SK-N-SH (cell line): ENCODE data around the gene TIA1. TPM values are rescaled to one million over a fixed set of nuclear protein-coding genes. Genes with fewer than 3 reads are reported as not detected.
"Not testable (repeated sequence)": the region's sequence is repeated elsewhere in the genome, so short reads cannot be mapped to it uniquely, and the experiment has no call there.

Source experiments
- CTCF ChIA-PET: fragments of 300-600, 350-600 bp; formaldehyde crosslinking; extraction: SDS; loops from one replicate; lab custom pipeline; 2021; lab: Yijun Ruan, JAX
- POLR2A ChIA-PET: fragments of 350-600 bp; sonication (Branson Sonifier 250); formaldehyde crosslinking; extraction: SDS; loops from one replicate; lab custom pipeline; 2020; ENCODE audit warnings: antibody characterized with exemption, inconsistent platforms; lab: Yijun Ruan, JAX
- DNase-seq: peaks from one replicate; pipeline ENCODE4 v3.0.0; 2012
- H2AFZ ChIP-seq: fragments of 200-600 bp; sonication (generic); 2 replicates; pipeline ENCODE4 v1.8.1; 2016; ENCODE audit warnings: antibody characterized with exemption, mild to moderate bottlenecking, low read depth
- H3F3A ChIP-seq: fragments of 200-600 bp; sonication (generic); replicated peaks from 2 replicates; pipeline ENCODE3; 2016; ENCODE audit warnings: antibody characterized with exemption, mild to moderate bottlenecking; ENCODE audit not compliant: insufficient read depth
- H3K27ac ChIP-seq, 2 experiments: fragments of 200-500 bp in 1 of 2; fragments of 200-600 bp in 1 of 2; sonication (Bioruptor generic) in 1 of 2; sonication (generic), shearing (Covaris generic) in 1 of 2; 2 replicates each; pipeline versions ENCODE4 v1.5.1 to v1.6.1; 2014 to 2016; ENCODE audit warnings: low read depth in 2 of 2, inconsistent platforms in 1 of 2, low read length in 1 of 2, mild to moderate bottlenecking in 1 of 2, mixed read lengths in 1 of 2
- H3K27me3 ChIP-seq: fragments of 200-600 bp; sonication (generic), shearing (Covaris generic); 2 replicates; pipeline ENCODE4 v1.6.1; 2016; ENCODE audit warnings: mixed run types; ENCODE audit not compliant: insufficient read depth
- H3K36me3 ChIP-seq, 2 experiments: fragments of 200-500 bp in 1 of 2; fragments of 200-600 bp in 1 of 2; sonication (Bioruptor generic) in 1 of 2; sonication (generic) in 1 of 2; replicated peaks in 1 of 2; 2 replicates each; pipeline versions ENCODE3 to v1.5.1; 2014 to 2016; ENCODE audit warnings: low read length in 1 of 2, mild to moderate bottlenecking in 1 of 2; ENCODE audit not compliant: insufficient read depth in 2 of 2, control insufficient read depth in 1 of 2
- H3K4me1 ChIP-seq, 2 experiments: fragments of 200-500 bp in 1 of 2; fragments of 200-600 bp in 1 of 2; sonication (Bioruptor generic) in 1 of 2; sonication (generic), shearing (Covaris generic) in 1 of 2; 2 replicates each; pipeline versions ENCODE4 v1.5.1 to v1.6.1; 2014 to 2016; ENCODE audit warnings: low read depth in 1 of 2, low read length in 1 of 2, mixed run types in 1 of 2; ENCODE audit not compliant: insufficient read depth in 2 of 2, control insufficient read depth in 1 of 2
- H3K4me2 ChIP-seq: fragments of 200-600 bp; sonication (generic), shearing (Covaris generic); 2 replicates; pipeline ENCODE4 v1.6.1; 2017; ENCODE audit warnings: mixed run types
- H3K4me3 ChIP-seq, 2 experiments: fragments of 200-500 bp in 1 of 2; fragments of 200-600 bp in 1 of 2; sonication (Bioruptor generic) in 1 of 2; sonication (generic), shearing (Covaris generic) in 1 of 2; 2 replicates each; pipeline versions ENCODE4 v1.5.1 to v1.8.1; 2014 to 2016; ENCODE audit warnings: low read depth in 2 of 2, inconsistent platforms in 1 of 2, low read length in 1 of 2, mild to moderate bottlenecking in 1 of 2, mixed read lengths in 1 of 2, moderate library complexity in 1 of 2
- H3K79me2 ChIP-seq: fragments of 200-600 bp; sonication (generic); 2 replicates; pipeline ENCODE4 v1.8.1; 2017; ENCODE audit warnings: mild to moderate bottlenecking; ENCODE audit not compliant: insufficient read depth
- H3K9ac ChIP-seq: fragments of 200-600 bp; sonication (generic); 2 replicates; pipeline ENCODE4 v1.6.1; 2017; ENCODE audit warnings: mixed run types
- H3K9me2 ChIP-seq: fragments of 200-600 bp; sonication (generic); 2 replicates; pipeline ENCODE4 v1.6.1; 2017; ENCODE audit warnings: mixed run types
- H3K9me3 ChIP-seq: fragments of 200-600 bp; sonication (generic); 2 replicates; pipeline ENCODE4 v1.6.1; 2017; ENCODE audit warnings: mixed run types, mild to moderate bottlenecking, moderate library complexity
- H4K20me1 ChIP-seq: fragments of 200-600 bp; sonication (generic); 2 replicates; pipeline ENCODE4 v1.6.1; 2017; ENCODE audit warnings: mild to moderate bottlenecking, mixed run types; ENCODE audit not compliant: insufficient read depth
- CHD2 ChIP-seq: fragments of 150-350 bp; IDR thresholded peaks from 2 replicates; pipeline ENCODE4 v1.6.1; 2018; ENCODE audit warnings: low read length; ENCODE audit not compliant: partially characterized antibody
- FOXM1 ChIP-seq: IDR thresholded peaks from 2 replicates; pipeline ENCODE4 v1.4.0; 2012; ENCODE audit warnings: low read depth, mild to moderate bottlenecking
- MEF2A ChIP-seq: IDR thresholded peaks from 2 replicates; pipeline ENCODE4 v1.4.0; 2012; ENCODE audit warnings: low read depth, borderline replicate concordance
- NFIC ChIP-seq: IDR thresholded peaks from 2 replicates; pipeline ENCODE4 v1.4.0; 2012; ENCODE audit warnings: borderline replicate concordance
- NRF1 ChIP-seq: IDR thresholded peaks from 2 replicates; pipeline ENCODE4 v1.6.1; 2012; ENCODE audit warnings: low read depth, mild to moderate bottlenecking, low read length
- POLR2AphosphoS5 ChIP-seq: IDR thresholded peaks from 2 replicates; pipeline ENCODE4 v1.6.1; 2012; ENCODE audit warnings: low read depth, low read length
- RAD21 ChIP-seq: IDR thresholded peaks from 2 replicates; pipeline ENCODE4 v1.6.1; 2012; ENCODE audit warnings: mild to moderate bottlenecking, low read length
- RCOR1 ChIP-seq: fragments of 150-350 bp; IDR thresholded peaks from 2 replicates; pipeline ENCODE4 v1.6.1; 2017; ENCODE audit warnings: antibody characterized with exemption, low read length
- RXRA ChIP-seq: IDR thresholded peaks from 2 replicates; pipeline ENCODE4 v1.4.0; 2012; ENCODE audit warnings: low read depth, mild to moderate bottlenecking, borderline replicate concordance
- SIN3A ChIP-seq: IDR thresholded peaks from 2 replicates; pipeline ENCODE4 v1.6.1; 2012; ENCODE audit warnings: low read depth, mild to moderate bottlenecking, low read length, moderate library complexity, borderline replicate concordance
- SMC3 ChIP-seq: IDR thresholded peaks from 2 replicates; pipeline ENCODE4 v1.6.1; 2012; ENCODE audit warnings: low read depth, low read length, improper control_type of control experiment
- TAF1 ChIP-seq: IDR thresholded peaks from 2 replicates; pipeline ENCODE4 v1.6.1; 2012; ENCODE audit warnings: low read depth, mild to moderate bottlenecking, low read length, moderate library complexity, borderline replicate concordance
- TEAD4 ChIP-seq: IDR thresholded peaks from 2 replicates; pipeline ENCODE4 v1.4.0; 2012; ENCODE audit warnings: mild to moderate bottlenecking, borderline replicate concordance; ENCODE audit not compliant: insufficient read depth
- YY1 ChIP-seq: IDR thresholded peaks from 2 replicates; pipeline ENCODE4 v1.4.0; 2012; ENCODE audit warnings: low read depth, mild to moderate bottlenecking
- WGBS: methylation state at CpG from one replicate; pipeline ENCODE4 v1.1.6; 2017; ENCODE audit warnings: low lambda C conversion rate; 5-methylcytosine and 5-hydroxymethylcytosine counted together
- polyA plus RNA-seq, 3 experiments: library from polyadenylated mRNA; depleted of rRNA; stranded (reverse); fragments of >200 nt; gene quantifications; 2 replicates each; pipeline ENCODE4 v1.2.3, GENCODE V29; 2012
- TF ChIP-seq, protein P1 (sequence below): IDR thresholded peaks from 2 replicates; pipeline ENCODE4 v1.4.0; 2012; ENCODE audit warnings: low read depth
- TF ChIP-seq, protein P2 (sequence below): IDR thresholded peaks from 2 replicates; pipeline ENCODE4; 2012
- TF ChIP-seq, protein P3 (sequence below): fragments of 150-350 bp; IDR thresholded peaks from 2 replicates; pipeline ENCODE4 v1.6.1; 2017; ENCODE audit warnings: antibody characterized with exemption, low read length, low read depth, borderline replicate concordance
- TF ChIP-seq, protein P4 (sequence below): IDR thresholded peaks from 2 replicates; pipeline ENCODE4 v1.4.0; 2012; ENCODE audit warnings: low read depth, borderline replicate concordance

Gene TIA1, protein sequence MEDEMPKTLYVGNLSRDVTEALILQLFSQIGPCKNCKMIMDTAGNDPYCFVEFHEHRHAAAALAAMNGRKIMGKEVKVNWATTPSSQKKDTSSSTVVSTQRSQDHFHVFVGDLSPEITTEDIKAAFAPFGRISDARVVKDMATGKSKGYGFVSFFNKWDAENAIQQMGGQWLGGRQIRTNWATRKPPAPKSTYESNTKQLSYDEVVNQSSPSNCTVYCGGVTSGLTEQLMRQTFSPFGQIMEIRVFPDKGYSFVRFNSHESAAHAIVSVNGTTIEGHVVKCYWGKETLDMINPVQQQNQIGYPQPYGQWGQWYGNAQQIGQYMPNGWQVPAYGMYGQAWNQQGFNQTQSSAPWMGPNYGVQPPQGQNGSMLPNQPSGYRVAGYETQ
- polyA plus RNA-seq (2012; rRNA removed), result 77.7 and 98.0 TPM in 2 replicates
- polyA plus RNA-seq (2012; cell fraction: cytosol; rRNA removed), result 45.2 and 48.0 TPM in 2 replicates
- 384 and 536 TPM in 2 replicates for polyA plus RNA-seq (2012; cell fraction: nucleus; rRNA removed)

DNA sequence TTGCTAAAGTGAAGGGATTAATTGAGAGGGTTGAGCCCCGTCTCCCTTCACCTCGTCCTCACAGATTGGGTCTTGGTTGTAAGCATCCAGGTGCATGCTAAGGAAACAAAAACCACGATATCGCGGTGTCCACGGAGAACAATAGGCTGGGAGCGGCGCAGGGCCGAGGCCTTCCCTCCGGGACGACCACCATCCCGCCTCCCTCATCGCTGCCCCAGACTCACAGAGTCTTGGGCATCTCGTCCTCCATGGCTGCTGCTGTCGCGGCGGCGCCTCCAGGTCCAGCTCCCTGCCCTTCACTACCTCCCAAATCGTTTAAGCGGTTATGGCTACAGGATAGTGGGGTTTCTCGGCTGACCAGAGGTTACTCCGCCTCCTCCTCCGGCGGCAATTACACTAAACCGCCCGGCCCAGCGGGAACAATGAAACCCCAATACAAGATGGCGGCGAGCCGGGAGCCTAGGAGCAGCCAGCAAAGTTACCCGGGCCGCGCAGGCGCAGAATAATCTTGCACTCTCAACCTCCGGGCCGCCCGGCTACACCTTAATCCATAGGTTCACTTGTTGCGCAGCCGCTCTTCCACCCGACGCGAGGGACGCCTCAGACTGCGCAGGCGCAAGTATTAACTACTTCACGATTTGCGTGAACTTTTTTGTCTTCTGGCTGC is at the start of gene TIA1:
TSS of gene TIA1 (minus strand) at position 448 of the 667 bp plus-strand sequence. CDS start at position 250, 198 bp downstream.
- Histone ChIP-seq H2AFZ (peak within 1 kb of the TSS; percentile 76), H4K20me1 (peaks cover 37% of the 10 kb centered on the region), H3K4me2 (peak within 1 kb of the TSS; percentile 73), H3K9me2 (no peaks in the 10 kb centered on the region), H3K4me1 (peaks cover 5 to 11% of the 10 kb centered on the region in 2 experiments; a peak in 2 of 4 replicates), H3F3A (peaks cover 24% of the 10 kb centered on the region), H3K36me3 (peaks cover 0 to 15% of the 10 kb centered on the region in 2 experiments), H3K79me2 (peaks cover 51% of the 10 kb centered on the region), H3K27me3 (no peaks in the 10 kb centered on the region), H3K9me3 (no peaks in the 10 kb centered on the region), H3K27ac (peak within 1 kb of the TSS; percentile 97 to 99), H3K9ac (peak within 1 kb of the TSS; percentile 100), H3K4me3 (peak within 1 kb of the TSS; percentile 78 to 85)
- peak; percentile 93 for DNase-seq
- ChIA-PET POLR2A (interaction anchor here (2.3 to 2.4 kb wide), 2 partner anchors 9 to 46 kb away, joined by 8 to 9 read pairs; partner anchors contain the start of genes PCYOX1 and SNRPG), CTCF (no interaction called here)
- 2% methylated on average over 28 of the region's 47 CpGs for WGBS
- no peak for TF ChIP-seq MEF2A
- peak; percentile 98 for TF ChIP-seq NRF1
- no peak; the same call in 1 of the 2 replicates for TF ChIP-seq RCOR1
- TF ChIP-seq SMC3, result no peak
- TF ChIP-seq, protein P1, sequence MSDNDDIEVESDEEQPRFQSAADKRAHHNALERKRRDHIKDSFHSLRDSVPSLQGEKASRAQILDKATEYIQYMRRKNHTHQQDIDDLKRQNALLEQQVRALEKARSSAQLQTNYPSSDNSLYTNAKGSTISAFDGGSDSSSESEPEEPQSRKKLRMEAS, result peak; percentile 37; the same call in 1 of the 2 replicates
- TF ChIP-seq POLR2AphosphoS5, result peak; percentile 96
- TF ChIP-seq FOXM1, result no peak
- peak; percentile 96 for TF ChIP-seq YY1
- TF ChIP-seq, protein P2, sequence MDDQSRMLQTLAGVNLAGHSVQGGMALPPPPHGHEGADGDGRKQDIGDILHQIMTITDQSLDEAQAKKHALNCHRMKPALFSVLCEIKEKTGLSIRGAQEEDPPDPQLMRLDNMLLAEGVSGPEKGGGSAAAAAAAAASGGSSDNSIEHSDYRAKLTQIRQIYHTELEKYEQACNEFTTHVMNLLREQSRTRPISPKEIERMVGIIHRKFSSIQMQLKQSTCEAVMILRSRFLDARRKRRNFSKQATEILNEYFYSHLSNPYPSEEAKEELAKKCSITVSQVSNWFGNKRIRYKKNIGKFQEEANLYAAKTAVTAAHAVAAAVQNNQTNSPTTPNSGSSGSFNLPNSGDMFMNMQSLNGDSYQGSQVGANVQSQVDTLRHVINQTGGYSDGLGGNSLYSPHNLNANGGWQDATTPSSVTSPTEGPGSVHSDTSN, result no peak
- peak; percentile 76; the same call in 1 of the 2 replicates for TF ChIP-seq SIN3A
- 0 out of 2 replicates have a peak, but pooled peaks have one; percentile 4 for TF ChIP-seq NFIC
- no peak for TF ChIP-seq RAD21
- TF ChIP-seq, protein P3, sequence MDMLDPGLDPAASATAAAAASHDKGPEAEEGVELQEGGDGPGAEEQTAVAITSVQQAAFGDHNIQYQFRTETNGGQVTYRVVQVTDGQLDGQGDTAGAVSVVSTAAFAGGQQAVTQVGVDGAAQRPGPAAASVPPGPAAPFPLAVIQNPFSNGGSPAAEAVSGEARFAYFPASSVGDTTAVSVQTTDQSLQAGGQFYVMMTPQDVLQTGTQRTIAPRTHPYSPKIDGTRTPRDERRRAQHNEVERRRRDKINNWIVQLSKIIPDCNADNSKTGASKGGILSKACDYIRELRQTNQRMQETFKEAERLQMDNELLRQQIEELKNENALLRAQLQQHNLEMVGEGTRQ, result no peak
- TF ChIP-seq CHD2, result no peak
- no peak for TF ChIP-seq RXRA
- TF ChIP-seq, protein P4, sequence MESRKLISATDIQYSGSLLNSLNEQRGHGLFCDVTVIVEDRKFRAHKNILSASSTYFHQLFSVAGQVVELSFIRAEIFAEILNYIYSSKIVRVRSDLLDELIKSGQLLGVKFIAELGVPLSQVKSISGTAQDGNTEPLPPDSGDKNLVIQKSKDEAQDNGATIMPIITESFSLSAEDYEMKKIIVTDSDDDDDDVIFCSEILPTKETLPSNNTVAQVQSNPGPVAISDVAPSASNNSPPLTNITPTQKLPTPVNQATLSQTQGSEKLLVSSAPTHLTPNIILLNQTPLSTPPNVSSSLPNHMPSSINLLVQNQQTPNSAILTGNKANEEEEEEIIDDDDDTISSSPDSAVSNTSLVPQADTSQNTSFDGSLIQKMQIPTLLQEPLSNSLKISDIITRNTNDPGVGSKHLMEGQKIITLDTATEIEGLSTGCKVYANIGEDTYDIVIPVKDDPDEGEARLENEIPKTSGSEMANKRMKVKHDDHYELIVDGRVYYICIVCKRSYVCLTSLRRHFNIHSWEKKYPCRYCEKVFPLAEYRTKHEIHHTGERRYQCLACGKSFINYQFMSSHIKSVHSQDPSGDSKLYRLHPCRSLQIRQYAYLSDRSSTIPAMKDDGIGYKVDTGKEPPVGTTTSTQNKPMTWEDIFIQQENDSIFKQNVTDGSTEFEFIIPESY, result no peak
- TF ChIP-seq TAF1, result peak; percentile 90
- no peak for TF ChIP-seq TEAD4

DNA sequence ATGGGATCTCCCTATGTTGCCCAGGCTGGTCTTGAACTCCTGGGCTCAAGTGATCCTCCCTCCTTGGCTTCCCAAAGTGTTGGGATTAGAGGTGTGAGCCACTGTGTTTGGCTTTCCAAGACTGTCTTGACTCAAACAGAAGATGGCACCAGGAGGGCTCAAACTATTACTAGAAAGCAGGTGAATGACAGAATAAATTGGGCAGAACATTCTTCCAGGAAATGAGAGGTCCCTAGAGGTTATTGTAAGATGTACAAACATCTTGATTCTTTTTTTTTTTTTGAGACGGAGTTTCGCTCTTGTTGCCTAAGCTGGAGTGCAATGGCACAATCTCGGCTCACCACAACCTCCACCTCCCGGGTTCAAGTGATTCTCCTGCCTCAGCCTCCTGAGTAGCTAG is 49.4 kb upstream of the TIA1 start:
- H3K4me1 ChIP-seq, H3K4me3 ChIP-seq, POLR2A ChIA-PET, H2AFZ ChIP-seq, H3K27ac ChIP-seq, H4K20me1 ChIP-seq, H3K9me2 ChIP-seq, DNase-seq, H3K27me3 ChIP-seq, H3K9me3 ChIP-seq, H3K4me2 ChIP-seq, H3K9ac ChIP-seq: not testable (repeated sequence)
- WGBS, result 98% methylated on average over 4 of the region's 4 CpGs
- CTCF ChIA-PET, result interaction anchor here (9.2 kb wide), 1 partner anchor 319 kb away, joined by 134 read pairs; no protein-coding TSS in a partner anchor
- peaks cover 20% of the 10 kb centered on the region for H3K79me2 ChIP-seq
- peaks cover 36% of the 10 kb centered on the region for H3F3A ChIP-seq
- peaks cover 7 to 27% of the 10 kb centered on the region in 2 experiments for H3K36me3 ChIP-seq
